ENCODE measurements around the gene BTBD16. TPM values are rescaled to one million over a fixed set of nuclear protein-coding genes. Genes with fewer than 3 reads are reported as not detected.

The BTBD16 gene
- total and polyA plus RNA-seq, 2 of the 13 experiments (the other 11 are each of a cell fraction or from before 2014, with no cell fraction given) = 5.0 to 11.9 TPM

DNA sequence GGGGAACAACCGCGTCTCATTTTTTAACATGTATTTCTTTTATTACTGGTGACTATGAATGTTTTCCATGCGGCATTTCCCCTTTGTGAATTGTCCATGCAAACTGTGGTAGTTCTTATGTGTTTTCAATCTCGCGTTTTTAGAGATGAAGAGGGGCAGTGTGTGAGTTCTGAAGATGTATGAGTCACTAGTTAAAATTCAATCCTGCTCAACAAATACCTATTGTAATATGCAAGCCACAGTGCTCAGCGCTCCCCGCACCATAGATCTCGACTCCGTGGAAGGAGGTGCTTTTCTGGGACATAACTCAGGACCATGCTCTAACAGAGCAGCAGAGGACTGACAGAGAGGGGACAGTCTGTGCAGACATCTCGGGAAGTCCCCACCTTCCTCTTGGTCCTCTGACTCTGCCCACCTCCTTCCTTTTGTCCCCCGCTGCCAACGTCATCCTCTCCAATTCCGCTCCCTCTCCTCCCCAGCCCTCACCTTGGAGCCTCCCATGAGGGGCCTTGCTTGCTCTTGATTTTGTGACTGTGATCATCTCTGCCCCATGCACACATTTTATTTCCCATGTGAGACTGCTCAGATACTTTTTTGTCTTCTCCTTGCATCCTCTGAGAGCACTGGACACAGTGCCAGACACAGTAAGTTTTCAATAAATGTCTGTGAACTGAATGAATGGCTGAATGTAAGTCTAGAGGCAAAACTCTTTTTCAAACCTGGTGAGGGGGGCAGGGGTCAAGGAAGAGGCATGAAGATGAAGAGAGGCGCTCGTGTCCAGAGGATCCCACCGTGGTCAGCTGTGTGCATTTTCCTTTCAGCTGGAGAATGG lies 60.7 kb downstream of the BTBD16 start (continued):
- TF ChIP-seq SALL1 (CRISPR knock-in tag; IDR thresholded peaks at IDR 0.05) (peak; percentile 65), CEBPB (IDR thresholded peaks at IDR 0.05; ENCODE audit: borderline replicate concordance, low read depth, low read length) (no peak), CC2D1A (CRISPR knock-in tag; IDR thresholded peaks at IDR 0.05) (no peak), ZNF180 (CRISPR knock-in tag; IDR thresholded peaks at IDR 0.05; ENCODE audit: borderline replicate concordance, low read depth) (no peak), ZNF674 (CRISPR knock-in tag; IDR thresholded peaks at IDR 0.05; ENCODE audit: low read depth) (no peak), TEAD3 (CRISPR knock-in tag; optimal IDR thresholded peaks at IDR 0.05; ENCODE audit: borderline replicate concordance) (peak; percentile 65), DDIT3 (CRISPR knock-in tag; IDR thresholded peaks at IDR 0.05) (no peak), FOSL1 (CRISPR knock-in tag; IDR thresholded peaks at IDR 0.05; ENCODE audit: borderline replicate concordance) (peak; percentile 77; the same call in 1 of the 2 replicates), FOXP1 (IDR thresholded peaks at IDR 0.05) (no peak), FOXP1 (CRISPR knock-in tag; IDR thresholded peaks at IDR 0.05) (peak; percentile 24; the same call in 1 of the 2 replicates), ZFP91 (CRISPR knock-in tag; IDR thresholded peaks at IDR 0.05; ENCODE audit: borderline replicate concordance) (peak; percentile 80), MED1 (CRISPR knock-in tag; IDR thresholded peaks at IDR 0.05) (peak; percentile 66; the same call in 1 of the 2 replicates), MEIS1 (CRISPR knock-in tag; IDR thresholded peaks at IDR 0.05; ENCODE audit: borderline replicate concordance) (no peak), MTA3 (CRISPR knock-in tag; IDR thresholded peaks at IDR 0.05) (no peak), SP1 (IDR thresholded peaks at IDR 0.05) (no peak), SP1 (CRISPR knock-in tag; IDR thresholded peaks at IDR 0.05) (0 out of 2 replicates have a peak, but pooled peaks have one; percentile 18), POLR2A (IDR thresholded peaks at IDR 0.05; ENCODE audit: insufficient read depth in 1 of 2, low read depth in 2 of 2, low read length in 2 of 2) (peak; percentile 83 to 89), SP4 (CRISPR knock-in tag; IDR thresholded peaks at IDR 0.05) (peak; percentile 12; the same call in 1 of the 2 replicates), ZBTB38 (CRISPR knock-in tag; IDR thresholded peaks at IDR 0.05) (peak; percentile 43; the same call in 1 of the 2 replicates), TGIF2 (CRISPR knock-in tag; IDR thresholded peaks at IDR 0.05) (peak; percentile 91; the same call in 1 of the 2 replicates)
- TF ChIP-seq, protein P1, sequence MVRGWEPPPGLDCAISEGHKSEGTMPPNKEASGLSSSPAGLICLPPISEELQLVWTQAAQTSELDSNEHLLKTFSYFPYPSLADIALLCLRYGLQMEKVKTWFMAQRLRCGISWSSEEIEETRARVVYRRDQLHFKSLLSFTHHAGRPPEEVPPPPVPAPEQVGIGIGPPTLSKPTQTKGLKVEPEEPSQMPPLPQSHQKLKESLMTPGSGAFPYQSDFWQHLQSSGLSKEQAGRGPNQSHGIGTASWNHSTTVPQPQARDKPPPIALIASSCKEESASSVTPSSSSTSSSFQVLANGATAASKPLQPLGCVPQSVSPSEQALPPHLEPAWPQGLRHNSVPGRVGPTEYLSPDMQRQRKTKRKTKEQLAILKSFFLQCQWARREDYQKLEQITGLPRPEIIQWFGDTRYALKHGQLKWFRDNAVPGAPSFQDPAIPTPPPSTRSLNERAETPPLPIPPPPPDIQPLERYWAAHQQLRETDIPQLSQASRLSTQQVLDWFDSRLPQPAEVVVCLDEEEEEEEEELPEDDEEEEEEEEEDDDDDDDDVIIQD (CRISPR knock-in tag; IDR thresholded peaks at IDR 0.05; ENCODE audit: low read depth) = 0 out of 2 replicates have a peak, but pooled peaks have one; percentile 38
- TF ChIP-seq, protein P2, sequence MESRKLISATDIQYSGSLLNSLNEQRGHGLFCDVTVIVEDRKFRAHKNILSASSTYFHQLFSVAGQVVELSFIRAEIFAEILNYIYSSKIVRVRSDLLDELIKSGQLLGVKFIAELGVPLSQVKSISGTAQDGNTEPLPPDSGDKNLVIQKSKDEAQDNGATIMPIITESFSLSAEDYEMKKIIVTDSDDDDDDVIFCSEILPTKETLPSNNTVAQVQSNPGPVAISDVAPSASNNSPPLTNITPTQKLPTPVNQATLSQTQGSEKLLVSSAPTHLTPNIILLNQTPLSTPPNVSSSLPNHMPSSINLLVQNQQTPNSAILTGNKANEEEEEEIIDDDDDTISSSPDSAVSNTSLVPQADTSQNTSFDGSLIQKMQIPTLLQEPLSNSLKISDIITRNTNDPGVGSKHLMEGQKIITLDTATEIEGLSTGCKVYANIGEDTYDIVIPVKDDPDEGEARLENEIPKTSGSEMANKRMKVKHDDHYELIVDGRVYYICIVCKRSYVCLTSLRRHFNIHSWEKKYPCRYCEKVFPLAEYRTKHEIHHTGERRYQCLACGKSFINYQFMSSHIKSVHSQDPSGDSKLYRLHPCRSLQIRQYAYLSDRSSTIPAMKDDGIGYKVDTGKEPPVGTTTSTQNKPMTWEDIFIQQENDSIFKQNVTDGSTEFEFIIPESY (CRISPR knock-in tag; IDR thresholded peaks at IDR 0.05) = no peak

All from HepG2 (cell line).